ENCODE measurements around the gene LACTBL1.

- TF ChIP-seq CTCF (IDR thresholded peaks at IDR 0.05) (no peak), POLR2A (IDR thresholded peaks at IDR 0.05) (no peak)
Observed at GRCh38 chr1:22971161-22971560, 1.5 kb downstream of the LACTBL1 start.

Measured in testis (tissue), 2 donors.